Transverse colon (tissue), 4 donors: ENCODE results near the gene OTOF. TPM values are rescaled to one million over a fixed set of nuclear protein-coding genes. Genes with fewer than 3 reads are reported as not detected.

Experiments
- DNase-seq: peaks from one replicate; pipeline ENCODE4 v3.0.0-alpha.2; 2019
- H3K27ac ChIP-seq, 4 donors: fragments of 200-600 bp; sonication (generic); 2 replicates each; pipeline ENCODE4 v1.5.1; 2016 to 2018; ENCODE audit warnings: inconsistent platforms in 4 of 4
- H3K27me3 ChIP-seq: fragments of 200-600 bp; sonication (generic); 2 replicates; pipeline ENCODE4 v1.5.1; 2017; ENCODE audit warnings: inconsistent platforms
- H3K36me3 ChIP-seq, 4 donors: fragments of 200-600 bp; sonication (generic); 2 replicates each; pipeline ENCODE4 v1.5.1; 2017 to 2019; ENCODE audit warnings: inconsistent platforms in 4 of 4
- H3K4me1 ChIP-seq, 4 donors: fragments of 200-600 bp; sonication (generic); 2 replicates each; pipeline ENCODE4 v1.5.1; 2017 to 2020; ENCODE audit warnings: inconsistent platforms in 4 of 4
- H3K4me3 ChIP-seq, 4 donors: fragments of 200-600 bp; sonication (generic); 1 replicate in 1 of 4; 2 replicates in 3 of 4; pipeline versions ENCODE4 v1.5.1 to v1.6.1; 2017 to 2019; ENCODE audit warnings: inconsistent platforms in 4 of 4
- H3K9me3 ChIP-seq, 2 donors: fragments of 200-600 bp; sonication (generic); 2 replicates each; pipeline ENCODE4 v1.5.1; 2017 to 2019; ENCODE audit warnings: inconsistent platforms in 2 of 2
- EP300 ChIP-seq: sonication (generic); formaldehyde crosslinking; IDR thresholded peaks from one replicate; pipeline ENCODE4 v1.6.1; 2017; ENCODE audit warnings: antibody characterized with exemption, low read depth
- POLR2A ChIP-seq: fragments of 450-650 bp; IDR thresholded peaks from one replicate; pipeline ENCODE4 v1.6.1; 2016; ENCODE audit warnings: antibody characterized with exemption, mild to moderate bottlenecking, moderate library complexity
- POLR2AphosphoS5 ChIP-seq, 3 donors: sonication (generic); formaldehyde crosslinking; IDR thresholded peaks; one replicate each; pipeline ENCODE4 v1.6.1; 2016; ENCODE audit warnings: antibody characterized with exemption in 3 of 3
- WGBS, 2 donors: methylation state at CpG; one replicate each; pipeline ENCODE4 v1.1.5; 2018; ENCODE audit warnings: low coverage in 1 of 2; 5-methylcytosine and 5-hydroxymethylcytosine counted together
- in situ Hi-C, 4 donors: fragments of 200-750 bp; cut with MboI; loops; one replicate each; pipeline versions ENCODE4 v1.15.0 to v1.15.1; 2017; ENCODE audit warnings: low sequenced_read_pairs in 3 of 4, low pct_ligation_motif_present in 1 of 4, low pct_unique_long_range_greater_than_20kb in 1 of 4
- intact Hi-C: fragments of 100-400 bp; cut with DNase I; formaldehyde crosslinking; loops from one replicate; pipeline ENCODE4 v1.15.1; 2023; ENCODE audit warnings: low total_unique reads
- total RNA-seq, 4 donors: library from RNA; depleted of rRNA; stranded (reverse); fragments of >200 nt; gene quantifications; one replicate each; pipeline ENCODE4 v1.1.0, GENCODE V29; 2016
- TF ChIP-seq, protein P1 (sequence below), 5 experiments: fragments of 200-600 bp in 3 of 5; fragments of 450-650 bp in 2 of 5; sonication (generic) in 3 of 5; IDR thresholded peaks; 1 replicate in 2 of 5; 2 replicates in 3 of 5; pipeline ENCODE4 v1.5.1; 2016 to 2017; ENCODE audit warnings: antibody characterized with exemption in 5 of 5, inconsistent platforms in 3 of 5, mild to moderate bottlenecking in 2 of 5, moderate library complexity in 1 of 5

The OTOF gene
- total RNA-seq, 4 donors from 2014 or later: 0.37 TPM; not detected in 3

DNA sequence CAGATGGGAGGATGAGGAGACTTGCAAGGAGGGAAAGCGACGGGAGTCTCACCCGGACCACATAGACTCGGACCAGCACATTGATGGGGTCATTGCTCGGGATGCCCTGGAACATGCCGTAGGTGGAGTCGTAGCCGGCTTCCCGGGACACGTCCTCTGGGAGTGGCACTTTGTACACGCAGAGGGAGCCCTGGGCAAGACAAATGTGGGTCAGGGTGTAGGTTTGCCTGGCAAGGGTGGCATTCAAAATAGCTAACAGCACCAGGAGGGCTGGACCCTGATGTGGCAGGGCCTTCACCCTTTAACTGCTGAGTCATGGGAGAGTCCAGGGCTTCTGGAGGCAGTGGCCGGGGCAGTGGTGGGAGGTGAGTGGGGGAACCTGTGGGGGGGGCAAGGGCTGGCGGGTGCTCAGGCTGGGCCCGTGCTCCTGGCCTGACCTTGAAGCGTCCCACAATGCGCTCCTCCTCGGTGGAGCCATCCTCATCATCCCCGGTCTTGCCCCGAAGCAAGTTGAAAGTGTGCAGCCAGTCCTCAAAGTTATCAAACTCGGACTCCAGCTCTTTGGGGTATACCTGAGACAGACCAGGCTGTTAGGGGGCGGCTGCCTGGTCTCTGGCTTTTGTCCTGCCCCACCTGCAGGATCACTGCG, 11.1 kb downstream of the OTOF start:
- no peak overlapping the region for H3K27ac ChIP-seq
- no peaks in the 10 kb centered on the region for H3K36me3 ChIP-seq
- no peak overlapping the region for H3K4me3 ChIP-seq
- DNase-seq: no peak
- no peak for TF ChIP-seq EP300
- TF ChIP-seq, protein P1, sequence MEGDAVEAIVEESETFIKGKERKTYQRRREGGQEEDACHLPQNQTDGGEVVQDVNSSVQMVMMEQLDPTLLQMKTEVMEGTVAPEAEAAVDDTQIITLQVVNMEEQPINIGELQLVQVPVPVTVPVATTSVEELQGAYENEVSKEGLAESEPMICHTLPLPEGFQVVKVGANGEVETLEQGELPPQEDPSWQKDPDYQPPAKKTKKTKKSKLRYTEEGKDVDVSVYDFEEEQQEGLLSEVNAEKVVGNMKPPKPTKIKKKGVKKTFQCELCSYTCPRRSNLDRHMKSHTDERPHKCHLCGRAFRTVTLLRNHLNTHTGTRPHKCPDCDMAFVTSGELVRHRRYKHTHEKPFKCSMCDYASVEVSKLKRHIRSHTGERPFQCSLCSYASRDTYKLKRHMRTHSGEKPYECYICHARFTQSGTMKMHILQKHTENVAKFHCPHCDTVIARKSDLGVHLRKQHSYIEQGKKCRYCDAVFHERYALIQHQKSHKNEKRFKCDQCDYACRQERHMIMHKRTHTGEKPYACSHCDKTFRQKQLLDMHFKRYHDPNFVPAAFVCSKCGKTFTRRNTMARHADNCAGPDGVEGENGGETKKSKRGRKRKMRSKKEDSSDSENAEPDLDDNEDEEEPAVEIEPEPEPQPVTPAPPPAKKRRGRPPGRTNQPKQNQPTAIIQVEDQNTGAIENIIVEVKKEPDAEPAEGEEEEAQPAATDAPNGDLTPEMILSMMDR (IDR thresholded peaks at IDR 0.05): no peak
- no peak for TF ChIP-seq POLR2AphosphoS5 (IDR thresholded peaks at IDR 0.05)
- no peak for TF ChIP-seq POLR2A
- intact Hi-C loops: no loop called here
- no peaks in the 10 kb centered on the region for H3K27me3 ChIP-seq
- H3K4me1 ChIP-seq: no peaks in the 10 kb centered on the region
- in situ Hi-C loops: no loop called here
- no peaks in the 10 kb centered on the region for H3K9me3 ChIP-seq
- WGBS, 2 donors: 72 to 79% methylated on average over 3 to 16 of the region's 22 CpGs

DNA sequence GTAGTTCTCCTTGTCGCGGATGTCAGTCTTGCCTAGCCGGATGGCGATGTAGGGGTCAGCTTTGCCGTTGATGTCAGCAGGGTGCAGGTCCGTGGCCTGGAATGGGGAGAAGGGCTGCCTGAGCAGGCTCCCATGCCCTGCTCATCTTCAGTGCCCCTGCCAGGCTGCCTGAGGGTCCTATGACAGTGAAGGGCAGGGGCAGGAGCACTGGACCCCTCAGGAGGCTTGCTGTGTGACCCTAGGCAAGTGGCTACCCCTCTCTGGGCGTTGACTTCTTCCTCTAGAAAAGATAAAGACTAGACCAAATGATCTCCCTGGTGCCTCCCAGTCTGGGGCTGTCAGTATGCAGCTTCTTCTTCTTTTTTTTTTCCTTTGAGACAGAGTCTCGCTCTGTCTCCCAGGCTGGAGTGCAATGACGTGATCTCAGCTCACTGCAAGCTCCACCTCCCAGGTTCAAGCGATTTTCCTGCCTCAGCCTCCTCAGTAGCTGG, 11.9 kb downstream of the OTOF start:
- 80 to 86% methylated on average over 3 to 10 of the region's 10 CpGs for WGBS, 2 donors
- H3K4me3 ChIP-seq: no peak overlapping the region
- no peaks in the 10 kb centered on the region for H3K27me3 ChIP-seq
- TF ChIP-seq EP300: no peak
- no peak for TF ChIP-seq POLR2AphosphoS5 (IDR thresholded peaks at IDR 0.05)
- TF ChIP-seq POLR2A: no peak
- TF ChIP-seq, protein P1 (IDR thresholded peaks at IDR 0.05): no peak
- H3K36me3 ChIP-seq: no peaks in the 10 kb centered on the region
- in situ Hi-C loops (no loop called here), intact Hi-C loops (no loop called here)
- H3K9me3 ChIP-seq: no peaks in the 10 kb centered on the region
- H3K27ac ChIP-seq: no peak overlapping the region
- H3K4me1 ChIP-seq: no peaks in the 10 kb centered on the region
- DNase-seq: no peak

DNA sequence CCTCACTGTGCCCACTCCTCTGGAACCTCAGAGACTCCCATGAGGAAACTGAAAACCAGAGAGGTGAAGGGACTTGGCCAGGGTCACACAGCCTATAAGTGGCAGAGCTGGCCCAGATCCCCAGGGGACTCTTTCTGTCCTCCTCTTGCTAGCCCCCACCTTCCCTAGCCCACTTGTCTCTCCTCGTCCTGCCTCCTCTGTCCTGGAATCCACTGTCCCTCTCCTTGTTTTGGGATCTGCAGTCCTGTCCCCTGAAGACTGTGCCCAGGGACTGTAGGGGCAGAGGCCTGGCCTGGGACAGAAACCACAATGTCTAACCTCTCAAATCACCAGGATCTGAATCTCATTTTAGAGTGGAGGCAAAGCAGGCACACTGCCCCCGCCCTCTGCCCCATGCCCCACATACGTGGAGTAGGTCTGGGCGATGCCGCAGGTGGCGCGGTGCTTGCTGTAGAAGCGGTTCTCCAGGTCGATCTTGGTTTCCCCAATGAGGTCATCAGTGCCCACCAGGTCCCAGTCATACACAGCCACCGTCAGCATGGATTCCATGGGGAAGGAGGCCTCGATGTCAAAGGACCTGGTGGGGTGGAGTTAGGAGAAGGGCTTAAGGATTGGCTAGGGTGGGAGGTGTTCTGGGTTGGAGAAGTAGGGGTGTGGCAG, 12.5 kb downstream of the OTOF start:
- Histone ChIP-seq H3K27ac (no peak overlapping the region), H3K36me3 (no peaks in the 10 kb centered on the region), H3K9me3 (no peaks in the 10 kb centered on the region), H3K27me3 (no peaks in the 10 kb centered on the region), H3K4me3 (no peak overlapping the region), H3K4me1 (no peaks in the 10 kb centered on the region)
- DNase-seq: no peak
- in situ Hi-C loops (no loop called here), intact Hi-C loops (no loop called here)
- WGBS, 2 donors: 90% methylated on average over 11 of the region's 11 CpGs; no CpG with 5 or more reads in 1 of the 2 donors
- TF ChIP-seq, protein P1 (IDR thresholded peaks at IDR 0.05): no peak
- no peak for TF ChIP-seq POLR2AphosphoS5 (IDR thresholded peaks at IDR 0.05)
- TF ChIP-seq EP300: no peak
- no peak for TF ChIP-seq POLR2A

DNA sequence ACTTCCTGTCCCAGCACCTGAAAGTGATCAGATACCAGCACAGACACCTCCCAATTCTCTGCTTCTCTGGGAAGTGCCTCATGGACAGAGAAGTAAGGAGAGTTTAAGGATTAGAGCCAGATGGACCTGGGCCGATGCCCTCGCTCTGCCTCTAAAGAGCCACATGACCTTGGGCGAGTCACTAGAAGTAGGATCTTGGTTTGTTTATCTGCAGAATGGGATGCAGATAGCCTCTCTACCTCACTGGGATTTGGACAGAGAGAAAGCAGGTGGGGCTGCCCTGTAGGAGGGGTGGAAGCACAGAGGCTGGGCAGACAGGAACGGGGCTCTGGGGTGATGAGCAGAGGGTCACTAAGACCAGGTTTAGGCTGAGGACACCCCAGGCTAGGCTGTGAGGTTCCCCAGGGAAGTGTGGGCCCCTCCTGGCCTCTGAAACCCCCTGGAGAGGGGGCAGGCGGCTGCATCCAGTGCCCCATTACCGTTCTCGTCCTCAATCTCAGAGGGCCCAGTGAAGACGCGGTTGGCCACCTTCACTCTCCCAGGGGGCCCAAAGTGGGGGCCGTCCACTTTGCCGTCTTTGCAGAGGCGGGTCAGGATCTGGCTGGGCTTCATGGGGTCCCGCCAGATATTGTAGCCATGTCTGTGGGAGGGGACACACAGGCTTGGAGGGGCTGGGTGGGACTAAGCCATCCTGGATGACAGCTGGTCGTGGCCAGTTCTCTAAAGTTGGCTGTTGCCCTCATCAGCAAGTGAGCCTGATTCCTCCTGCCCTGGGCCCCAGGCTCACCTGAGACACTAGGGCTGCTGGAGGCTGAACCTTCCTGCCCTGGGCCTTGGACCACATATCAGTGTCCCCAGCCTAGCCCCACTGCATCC, 13.3 kb downstream of the OTOF start:
- DNase-seq: no peak
- no peaks in the 10 kb centered on the region for H3K27me3 ChIP-seq
- no peaks in the 10 kb centered on the region for H3K9me3 ChIP-seq
- TF ChIP-seq POLR2AphosphoS5 (IDR thresholded peaks at IDR 0.05): no peak
- TF ChIP-seq, protein P1 (IDR thresholded peaks at IDR 0.05): no peak
- no peak for TF ChIP-seq POLR2A
- TF ChIP-seq EP300: no peak
- H3K36me3 ChIP-seq: no peaks in the 10 kb centered on the region
- in situ Hi-C loops (no loop called here), intact Hi-C loops (no loop called here)
- H3K27ac ChIP-seq: no peak overlapping the region
- no peaks in the 10 kb centered on the region for H3K4me1 ChIP-seq
- no peak overlapping the region for H3K4me3 ChIP-seq
- WGBS, 2 donors: 88% methylated on average over 13 of the region's 14 CpGs; no CpG with 5 or more reads in 1 of the 2 donors
